Placental epithelial cell (primary cell): ENCODE data around the gene RAPGEF3. TPM values are rescaled to one million over a fixed set of nuclear protein-coding genes. Genes with fewer than 3 reads are reported as not detected.

ENCODE experiments used
- total RNA-seq: library from RNA; depleted of rRNA; stranded (reverse); fragments of >200 nt; gene quantifications from 2 replicates; pipeline ENCODE4 v1.2.3, GENCODE V29; 2012

RAPGEF3 gene
- total RNA-seq, result 3.6 and 5.1 TPM in 2 replicates

GRCh38 chr12:47758834-47759690 lies at the start of gene RAPGEF3:
RAPGEF3 (minus strand) TSS chr12:47758880; CDS start chr12:47758556, 324 bp downstream.

GRCh38 chr12:47773062-47773857 lies 14.6 kb upstream of the RAPGEF3 start, which contains the start of gene SLC48A1:
SLC48A1 (plus strand) TSS chr12:47773238; CDS start chr12:47773305, 67 bp downstream.

GRCh38 chr12:47725091-47725772 lies 33.4 kb downstream of the RAPGEF3 start, which contains the start of gene ENDOU:
ENDOU (minus strand) TSS chr12:47725490; CDS start chr12:47725413, 77 bp downstream.

GRCh38 chr12:47705566-47706425 lies 52.9 kb downstream of the RAPGEF3 start, which contains the start of gene RPAP3:
RPAP3 (minus strand) TSS chr12:47706030; CDS start chr12:47702840, 3,190 bp downstream.

Other genes with a start within 250 kb of the RAPGEF3 start
- gene RPAP3, start 52.9 kb downstream of the RAPGEF3 start, total RNA-seq, result 9.8 and 13.6 TPM in 2 replicates
- 1.8 and 9.8 TPM in 2 replicates for gene ENDOU, start 33.4 kb downstream of the RAPGEF3 start, total RNA-seq
- gene SLC48A1, start 14.4 kb upstream of the RAPGEF3 start, total RNA-seq, result 5.5 and 9.3 TPM in 2 replicates
- gene HDAC7, start 61.0 kb upstream of the RAPGEF3 start, total RNA-seq, result 62.8 and 73.3 TPM in 2 replicates
- 3.1 and 13.6 TPM in 2 replicates for gene VDR, start 146.1 kb upstream of the RAPGEF3 start, total RNA-seq
- gene TMEM106C, start 204.7 kb upstream of the RAPGEF3 start, total RNA-seq, result 17.7 and 71.0 TPM in 2 replicates
- under 0.01 and 1.5 TPM in 2 replicates for gene COL2A1, start 245.6 kb upstream of the RAPGEF3 start, total RNA-seq